ENCODE measurements around the gene KDM5D. TPM values are rescaled to one million over a fixed set of nuclear protein-coding genes. Genes with fewer than 3 reads are reported as not detected.

Gene KDM5D
- total and polyA plus RNA-seq, 11 donors, result 13.8 to 36.3 (median 29.4) TPM; not detected in 5

GRCh38 chrY:19715226-19715625 is 29.3 kb downstream of the KDM5D start:
- intact Hi-C loops (cut with DNase I), result no loop called here
- Histone ChIP-seq H3K27me3 (no peaks in the 10 kb centered on the region), H3K4me1 (no peaks in the 10 kb centered on the region), H3K27ac (no peak overlapping the region), H3K9me3 (no peaks in the 10 kb centered on the region), H3K36me3 (peaks cover 0 to 98% (median 5%) of the 10 kb centered on the region in 9 donors), H3K4me3 (no peak overlapping the region)
- 94 to 95% methylated on average over 5 of the region's 5 CpGs; no CpG with 5 or more reads in 2 of the 4 donors for WGBS, 4 donors
- no peak for DNase-seq
- ATAC-seq, result no peak
- TF ChIP-seq POLR2A (IDR thresholded peaks at IDR 0.05) (no peak), CTCF (IDR thresholded peaks at IDR 0.05) (no peak)

GRCh38 chrY:19713430-19713829 is 31.1 kb downstream of the KDM5D start:
- Histone ChIP-seq H3K4me3 (no peak overlapping the region), H3K36me3 (peaks cover 0 to 100% (median 5%) of the 10 kb centered on the region in 9 donors), H3K27ac (no peak overlapping the region), H3K27me3 (no peaks in the 10 kb centered on the region), H3K9me3 (no peaks in the 10 kb centered on the region), H3K4me1 (no peaks in the 10 kb centered on the region)
- DNase-seq (no peak), ATAC-seq (no peak)
- 95% methylated on average over 4 of the region's 4 CpGs; no CpG with 5 or more reads in 2 of the 4 donors for WGBS, 4 donors
- TF ChIP-seq POLR2A (IDR thresholded peaks at IDR 0.05) (no peak), CTCF (IDR thresholded peaks at IDR 0.05) (no peak)
- intact Hi-C loops (cut with DNase I), result no loop called here

GRCh38 chrY:19706273-19706672 is 38.3 kb downstream of the KDM5D start:
- Histone ChIP-seq H3K36me3 (peaks cover 0 to 99% (median 23%) of the 10 kb centered on the region in 9 donors), H3K27me3 (no peaks in the 10 kb centered on the region), H3K4me3 (no peak overlapping the region), H3K4me1 (no peaks in the 10 kb centered on the region), H3K27ac (peak overlapping the region in 1 of 12 donors; percentile 26), H3K9me3 (no peaks in the 10 kb centered on the region)
- TF ChIP-seq CTCF (IDR thresholded peaks at IDR 0.05) (no peak), POLR2A (IDR thresholded peaks at IDR 0.05) (no peak)
- 78 to 85% methylated on average over 14 of the region's 14 CpGs; no CpG with 5 or more reads in 2 of the 4 donors for WGBS, 4 donors
- peak in 3 of 5 donors; percentile 5 to 48 (median 18) for DNase-seq
- ATAC-seq, result peak in 2 of 4 donors; percentile 64 to 80
- intact Hi-C loops (cut with DNase I), result no loop called here

- TF ChIP-seq CTCF (IDR thresholded peaks at IDR 0.05) (no peak), POLR2A (IDR thresholded peaks at IDR 0.05) (no peak)
- H3K4me3 ChIP-seq, result no peak overlapping the region
- H3K27ac ChIP-seq, result no peak overlapping the region
- H3K36me3 ChIP-seq, result peaks cover 0 to 42% (median 0%) of the 10 kb centered on the region in 9 donors
- ATAC-seq (peak in 1 of 4 donors; percentile 47), DNase-seq (no peak)
- no peaks in the 10 kb centered on the region for H3K4me1 ChIP-seq
- intact Hi-C loops (cut with DNase I), result no loop called here
- peaks cover 0 to 4% (median 0%) of the 10 kb centered on the region in 12 donors for H3K9me3 ChIP-seq
- no peaks in the 10 kb centered on the region for H3K27me3 ChIP-seq
Measured at GRCh38 chrY:19698495-19698894, 46.0 kb downstream of the KDM5D start.
